GM18505 (cell line): ENCODE measurements around the gene RRP9.
"Not testable (repeated sequence)": the region's sequence is repeated elsewhere in the genome, so short reads cannot be mapped to it uniquely, and the experiment has no call there.

Experiments
- ATAC-seq: cut with Tn5 transposase; IDR thresholded peaks from one replicate; pipeline ENCODE4 v1.9.1; 2021; ENCODE audit not compliant: unreplicated experiment
- POLR2A ChIP-seq: IDR thresholded peaks from 4 replicates; pipeline ENCODE4 v1.6.1; 2011; ENCODE audit warnings: borderline replicate concordance; ENCODE audit not compliant: insufficient read depth, insufficient read length; ENCODE audit errors: extremely low read depth

The RRP9 gene

GRCh38 chr3:51904034-51904823 lies 37.5 kb downstream of the RRP9 start:
- ATAC-seq: no peak
- TF ChIP-seq POLR2A: no peak

GRCh38 chr3:51902361-51902760 lies 39.3 kb downstream of the RRP9 start:
- ATAC-seq: not testable (repeated sequence)

- not testable (repeated sequence) for ATAC-seq
These were observed 41.7 kb downstream of the RRP9 start for GRCh38 chr3:51900043-51900442.

- no peak for ATAC-seq
- TF ChIP-seq POLR2A: no peak
These were observed 44.3 kb downstream of the RRP9 start for GRCh38 chr3:51897391-51897790.

GRCh38 chr3:51896607-51897305 lies 44.9 kb downstream of the RRP9 start:
- no peak for TF ChIP-seq POLR2A
- ATAC-seq: no peak

GRCh38 chr3:51894939-51895338 lies 46.8 kb downstream of the RRP9 start:
- no peak for TF ChIP-seq POLR2A
- ATAC-seq: no peak

GRCh38 chr3:51894391-51894790 lies 47.3 kb downstream of the RRP9 start:
- ATAC-seq: no peak
- no peak for TF ChIP-seq POLR2A

GRCh38 chr3:51891242-51892039 lies 50.3 kb downstream of the RRP9 start:
- no peak for ATAC-seq
- TF ChIP-seq POLR2A: no peak

GRCh38 chr3:51888463-51889105 lies 53.1 kb downstream of the RRP9 start:
- no peak for ATAC-seq
- no peak for TF ChIP-seq POLR2A

- ATAC-seq: no peak
- no peak for TF ChIP-seq POLR2A
These were observed 54.1 kb downstream of the RRP9 start for GRCh38 chr3:51887620-51888019.

- ATAC-seq: no peak
- TF ChIP-seq POLR2A: no peak
These were observed 55.3 kb downstream of the RRP9 start for GRCh38 chr3:51886447-51886846.
